ENCODE data around the gene FGF12.

- TF ChIP-seq TAF1 (IDR thresholded peaks at IDR 0.05; ENCODE audit: borderline replicate concordance, low read depth, low read length) (no peak), MAX (IDR thresholded peaks at IDR 0.05; ENCODE audit: low read depth) (no peak), CTCF (IDR thresholded peaks at IDR 0.05) (no peak), CHD2 (IDR thresholded peaks at IDR 0.05; ENCODE audit: low read length, partially characterized antibody) (no peak), FOXM1 (IDR thresholded peaks at IDR 0.05; ENCODE audit: low read depth) (no peak), EP300 (IDR thresholded peaks at IDR 0.05; ENCODE audit: borderline replicate concordance in 1 of 2, low read depth in 1 of 2, low read length in 1 of 2) (no peak), EZH2phosphoT487 (IDR thresholded peaks at IDR 0.05; ENCODE audit: borderline replicate concordance, low read depth) (no peak), JUND (IDR thresholded peaks at IDR 0.05) (no peak), SIN3A (IDR thresholded peaks at IDR 0.05; ENCODE audit: borderline replicate concordance, low read depth, low read length) (no peak), POLR2AphosphoS5 (IDR thresholded peaks at IDR 0.05; ENCODE audit: low read depth, low read length) (no peak)
Observed at GRCh38 chr3:192262001-192262400, 465.3 kb downstream of the FGF12 start.
